ENCODE measurements around the gene KRT17. TPM values are rescaled to one million over a fixed set of nuclear protein-coding genes. Genes with fewer than 3 reads are reported as not detected.

The KRT17 gene
- total and polyA plus RNA-seq, 10 of the 15 experiments (the other 5 are each of a cell fraction or from before 2014, with no cell fraction given), result 0.47 to 30.0 (median 2.5) TPM

GRCh38 chr17:41594363-41594915, 29.9 kb downstream of the KRT17 start:
- no peak for ATAC-seq
- TF ChIP-seq ZBED1 (IDR thresholded peaks at IDR 0.05; ENCODE audit: borderline replicate concordance) (no peak), ELK1 (IDR thresholded peaks at IDR 0.05; ENCODE audit: low read depth, low read length) (no peak), RCOR1 (conservative IDR thresholded peaks at IDR 0.05; ENCODE audit: low read depth, low read length) (no peak), CHD4 (IDR thresholded peaks at IDR 0.05) (no peak), PAX8 (IDR thresholded peaks at IDR 0.05) (no peak), CREB1 (IDR thresholded peaks at IDR 0.05; ENCODE audit: low read depth) (no peak), SP1 (IDR thresholded peaks at IDR 0.05; ENCODE audit: low read depth, low read length) (no peak), E2F8 (IDR thresholded peaks at IDR 0.05; ENCODE audit: low read depth, partially characterized antibody) (no peak)
- TF ChIP-seq, protein P1, sequence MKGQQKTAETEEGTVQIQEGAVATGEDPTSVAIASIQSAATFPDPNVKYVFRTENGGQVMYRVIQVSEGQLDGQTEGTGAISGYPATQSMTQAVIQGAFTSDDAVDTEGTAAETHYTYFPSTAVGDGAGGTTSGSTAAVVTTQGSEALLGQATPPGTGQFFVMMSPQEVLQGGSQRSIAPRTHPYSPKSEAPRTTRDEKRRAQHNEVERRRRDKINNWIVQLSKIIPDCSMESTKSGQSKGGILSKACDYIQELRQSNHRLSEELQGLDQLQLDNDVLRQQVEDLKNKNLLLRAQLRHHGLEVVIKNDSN (IDR thresholded peaks at IDR 0.05; ENCODE audit: borderline replicate concordance, extremely low read length, insufficient read depth, low read depth, low read length), result no peak
- TF ChIP-seq, protein P2, sequence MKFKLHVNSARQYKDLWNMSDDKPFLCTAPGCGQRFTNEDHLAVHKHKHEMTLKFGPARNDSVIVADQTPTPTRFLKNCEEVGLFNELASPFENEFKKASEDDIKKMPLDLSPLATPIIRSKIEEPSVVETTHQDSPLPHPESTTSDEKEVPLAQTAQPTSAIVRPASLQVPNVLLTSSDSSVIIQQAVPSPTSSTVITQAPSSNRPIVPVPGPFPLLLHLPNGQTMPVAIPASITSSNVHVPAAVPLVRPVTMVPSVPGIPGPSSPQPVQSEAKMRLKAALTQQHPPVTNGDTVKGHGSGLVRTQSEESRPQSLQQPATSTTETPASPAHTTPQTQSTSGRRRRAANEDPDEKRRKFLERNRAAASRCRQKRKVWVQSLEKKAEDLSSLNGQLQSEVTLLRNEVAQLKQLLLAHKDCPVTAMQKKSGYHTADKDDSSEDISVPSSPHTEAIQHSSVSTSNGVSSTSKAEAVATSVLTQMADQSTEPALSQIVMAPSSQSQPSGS (IDR thresholded peaks at IDR 0.05; ENCODE audit: low read length), result no peak
- Histone ChIP-seq H3K4me1 (ENCODE audit: control insufficient read depth, insufficient read depth, low read length) (no peaks in the 10 kb centered on the region), H3K27ac (ENCODE audit: control insufficient read depth, insufficient read depth) (no peak overlapping the region), H2AFZ (ENCODE audit: control insufficient read depth, low read depth, low read length) (no peak overlapping the region), H3K79me2 (ENCODE audit: control insufficient read depth, insufficient read depth, low read length) (no peaks in the 10 kb centered on the region), H3K4me3 (no peak overlapping the region), H3K9ac (ENCODE audit: control insufficient read depth, insufficient read depth, low read length) (no peak overlapping the region), H3K36me3 (ENCODE audit: control insufficient read depth in 2 of 2, insufficient read depth in 2 of 2, low read length in 1 of 2) (no peaks in the 10 kb centered on the region), H3K9me3 (replicated peaks; ENCODE audit: control insufficient read depth, insufficient read depth, low read length) (no peaks in the 10 kb centered on the region), H3K27me3 (replicated peaks in 1 of 2; ENCODE audit: control insufficient read depth in 2 of 2, insufficient read depth in 2 of 2, low read length in 1 of 2) (peaks cover 0 to 2% of the 10 kb centered on the region in 2 experiments; a peak in 2 of 4 replicates), H3K4me2 (ENCODE audit: control insufficient read depth, insufficient read depth) (no peak overlapping the region), H4K20me1 (ENCODE audit: control insufficient read depth, insufficient read depth) (no peaks in the 10 kb centered on the region)
- FAIRE-seq, result peak; percentile 7
- in situ Hi-C loops (cut with MboI), result no loop called here
- DNase-seq (ENCODE audit: low read depth, low spot score), result no peak
- 0% methylated on average over 3 of the region's 3 CpGs for WGBS (ENCODE audit: insufficient coverage, insufficient replicate concordance, low lambda C conversion rate, missing lambda C conversion rate)
- BruUV-seq (replicated peaks), result no TSS peak
- ChIA-PET RAD21 (ENCODE audit: unreplicated experiment) (interaction anchor here (0.9 kb wide), 1 partner anchor 54 kb away, joined by 5 read pairs; no protein-coding TSS in a partner anchor), SMC1A (ENCODE audit: uncharacterized antibody, unreplicated experiment) (interaction anchor here (2.0 kb wide), 1 partner anchor 54 kb away, joined by 7 read pairs; no protein-coding TSS in a partner anchor), POLR2A (no interaction called here), CTCF (interaction anchor here (0.6 kb wide), 1 partner anchor 15 kb away, joined by 3 read pairs; no protein-coding TSS in a partner anchor)
- intact Hi-C loops (cut with micrococcal nuclease; ENCODE audit: unreplicated experiment), result loop anchor here (5.0 kb wide), 1 partner anchor 68 kb away; no protein-coding TSS in a partner anchor
